ENCODE data around the gene APBA2. TPM values are rescaled to one million over a fixed set of nuclear protein-coding genes. Genes with fewer than 3 reads are reported as not detected.

APBA2 gene
- total and polyA plus RNA-seq, 2 of the 4 experiments (the other 2 are of a cell fraction), result 21.7 to 33.0 TPM

GRCh38 chr15:28929200-28929599 is 43.4 kb downstream of the APBA2 start:
- dilution Hi-C loops (cut with HindIII; ENCODE audit: low sequenced_read_pairs, unreplicated experiment) (no loop called here), in situ Hi-C loops (cut with MboI; ENCODE audit: low sequenced_read_pairs) (no loop called here), intact Hi-C loops (cut with micrococcal nuclease) (no loop called here)
- H3K79me1 ChIP-seq (ENCODE audit: low read depth in 1 of 2, low read length in 2 of 2), result peaks cover 0 to 22% of the 10 kb centered on the region in 2 experiments; a peak in 2 of 4 replicates
- H2AK5ac ChIP-seq (ENCODE audit: low read depth, low read length), result no peak overlapping the region
- H4K91ac ChIP-seq (ENCODE audit: insufficient read depth, low read depth, low read length), result no peak overlapping the region
- no peaks in the 10 kb centered on the region for H3K4me1 ChIP-seq (ENCODE audit: control insufficient read depth, insufficient read depth, low read length)
- no peaks in the 10 kb centered on the region for H3K36me3 ChIP-seq (ENCODE audit: control insufficient read depth, insufficient read depth, low read length)
- peaks cover 4% of the 10 kb centered on the region for H4K20me1 ChIP-seq (ENCODE audit: insufficient read depth, low read length)
- H3K14ac ChIP-seq (replicated peaks; ENCODE audit: low read depth, low read length), result no peak overlapping the region
- ChIA-PET POLR2A (ENCODE audit: unreplicated experiment) (no interaction called here), CTCF (no interaction called here)
- no peak overlapping the region for H3K27ac ChIP-seq (ENCODE audit: insufficient read depth, low read length)
- no peak overlapping the region for H3K56ac ChIP-seq (ENCODE audit: extremely low read depth, insufficient read depth, low read length)
- no peak for DNase-seq
- no peak overlapping the region for H2BK20ac ChIP-seq (ENCODE audit: low read depth, low read length)
- H4K8ac ChIP-seq (ENCODE audit: low read depth in 2 of 2, low read length in 2 of 2), result no peak overlapping the region
- no peak overlapping the region for H2BK15ac ChIP-seq (ENCODE audit: low read depth, low read length)
- no peak overlapping the region for H3K4me2 ChIP-seq (ENCODE audit: low read depth, low read length)
- ATAC-seq (ENCODE audit: low read depth), result no peak
- H3K4me3 ChIP-seq (ENCODE audit: insufficient read depth, low read depth, low read length), result no peak overlapping the region
- H3K27me3 ChIP-seq (ENCODE audit: control insufficient read depth, insufficient read depth, low read length), result no peaks in the 10 kb centered on the region
- H2AFZ ChIP-seq (replicated peaks; ENCODE audit: low read length, poor library complexity), result no peak overlapping the region
- H4K5ac ChIP-seq (ENCODE audit: low read depth, low read length), result no peak overlapping the region
- no peak overlapping the region for H3K18ac ChIP-seq (ENCODE audit: low read depth, low read length)
- H3K9me1 ChIP-seq (ENCODE audit: insufficient read depth, low read length), result peaks cover 6% of the 10 kb centered on the region; the same call in 1 of the 2 replicates
- no peak overlapping the region for H2BK5ac ChIP-seq (ENCODE audit: low read depth, low read length, poor library complexity, severe bottlenecking)
- BruUV-seq (replicated peaks), result no TSS peak
- no peak overlapping the region for H3K23ac ChIP-seq (ENCODE audit: low read depth, low read length)
- H2AK9ac ChIP-seq (replicated peaks; ENCODE audit: low read depth, low read length, poor library complexity), result no peak overlapping the region
- peaks cover 2% of the 10 kb centered on the region for H3K9me3 ChIP-seq (ENCODE audit: control insufficient read depth, insufficient read depth, low read length)
- 100% methylated on average over 4 of the region's 10 CpGs; no CpG with 5 or more reads in 1 of the 2 experiments for WGBS, 2 experiments (ENCODE audit: extremely low coverage in 2 of 2, insufficient read length in 1 of 2)
- no peak overlapping the region for H3K4ac ChIP-seq (ENCODE audit: low read depth, low read length)
- H2BK120ac ChIP-seq (ENCODE audit: low read depth, low read length), result no peak overlapping the region
- TF ChIP-seq POLR2A (IDR thresholded peaks at IDR 0.05; ENCODE audit: low read depth, low read length), result no peak
- no peak for TF ChIP-seq MXI1 (IDR thresholded peaks at IDR 0.05; ENCODE audit: borderline replicate concordance, low read depth, low read length)
- no peak for TF ChIP-seq CTCF (conservative IDR thresholded peaks at IDR 0.05; ENCODE audit: low read depth, low read length)
- TF ChIP-seq CHD1 (IDR thresholded peaks at IDR 0.05; ENCODE audit: low read depth, low read length), result no peak
- TF ChIP-seq USF2 (IDR thresholded peaks at IDR 0.05; ENCODE audit: low read depth, low read length), result no peak
- no peak for TF ChIP-seq ELK1 (IDR thresholded peaks at IDR 0.05; ENCODE audit: borderline replicate concordance, low read depth, low read length)
- TF ChIP-seq NFE2L2 (IDR thresholded peaks at IDR 0.05; ENCODE audit: low read depth, low read length), result no peak
- TF ChIP-seq SMC3 (IDR thresholded peaks at IDR 0.05; ENCODE audit: low read depth, low read length), result no peak
- no peak for TF ChIP-seq BHLHE40 (IDR thresholded peaks at IDR 0.05; ENCODE audit: low read depth, low read length)
- no peak for TF ChIP-seq MAZ (IDR thresholded peaks at IDR 0.05; ENCODE audit: borderline replicate concordance, low read depth, low read length)
- no peak for TF ChIP-seq FOS (IDR thresholded peaks at IDR 0.05; ENCODE audit: low read depth, low read length)
- TF ChIP-seq RCOR1 (IDR thresholded peaks at IDR 0.05; ENCODE audit: insufficient replicate concordance, low read length), result no peak
- TF ChIP-seq MAFK (IDR thresholded peaks at IDR 0.05; ENCODE audit: low read depth, low read length), result no peak
- TF ChIP-seq CEBPB (IDR thresholded peaks at IDR 0.05; ENCODE audit: low read depth, low read length), result no peak
- no peak for TF ChIP-seq RAD21 (IDR thresholded peaks at IDR 0.05; ENCODE audit: low read length)
- TF ChIP-seq RFX5 (IDR thresholded peaks at IDR 0.05; ENCODE audit: low read depth, low read length), result no peak
- no peak overlapping the region for H3K9ac ChIP-seq (ENCODE audit: low read depth, low read length)
